ENCODE results near the gene EXT2.

The EXT2 gene

DNA sequence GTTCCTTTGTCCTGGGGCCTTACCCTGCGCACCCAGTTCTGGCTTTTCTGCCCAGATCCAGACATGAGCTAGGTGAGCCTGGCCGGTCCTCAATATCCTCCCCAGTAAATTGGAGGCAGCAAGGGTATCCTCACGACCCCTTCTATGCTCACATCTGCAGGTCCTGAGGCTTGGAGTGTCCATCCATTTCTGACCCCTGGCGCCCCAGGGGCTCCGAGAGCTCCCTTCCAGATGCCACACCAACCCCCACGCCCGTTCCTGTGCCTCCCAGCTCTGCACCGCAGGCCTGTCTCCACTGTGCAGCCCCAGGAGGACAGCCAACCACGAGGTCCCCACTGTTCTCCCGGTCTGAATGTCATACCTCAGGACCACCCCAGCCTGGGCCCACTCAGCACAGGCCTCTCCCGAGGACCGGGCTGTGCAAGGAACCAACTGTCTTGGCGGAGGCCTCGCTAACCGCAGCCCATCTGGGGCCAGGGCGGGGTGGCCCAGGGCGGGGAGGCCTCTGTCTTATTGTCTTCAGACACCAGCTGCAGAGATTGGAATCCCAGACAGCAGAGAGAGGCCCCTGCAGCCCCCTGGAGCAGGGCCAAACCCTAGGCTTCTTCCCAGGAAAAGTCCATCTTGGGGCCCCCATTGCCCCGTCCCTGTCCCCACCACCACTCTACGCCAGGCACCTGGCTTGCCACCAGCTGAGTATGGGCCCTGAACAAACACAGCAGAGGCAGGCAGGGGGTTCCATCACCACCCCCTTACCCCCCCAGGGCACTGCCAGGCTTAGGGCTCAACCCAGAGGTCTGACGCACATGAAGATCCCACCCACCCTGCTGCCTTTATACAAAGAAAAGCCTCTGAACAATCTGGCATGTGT is 175.2 kb downstream of the EXT2 start:
- no peak for DNase-seq

DNA sequence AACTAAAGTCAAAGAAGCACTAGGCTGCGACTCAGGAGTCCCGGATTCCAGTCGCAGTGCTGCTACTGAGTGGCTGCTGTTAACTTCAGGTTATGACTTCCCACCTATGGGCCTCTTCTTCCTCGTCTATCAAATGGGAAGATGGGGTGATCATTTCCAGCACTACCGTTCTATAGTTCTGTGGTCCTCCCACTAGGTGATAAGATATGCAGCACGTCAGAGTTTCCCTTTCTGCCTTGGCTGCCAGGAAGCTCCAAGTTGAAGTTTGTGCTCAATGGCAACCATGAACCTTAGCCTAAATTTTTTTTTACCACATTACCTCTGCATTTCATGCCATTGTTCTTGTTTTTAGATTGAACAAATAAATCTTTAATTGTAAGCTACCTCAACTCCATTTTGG is 175.8 kb downstream of the EXT2 start:
- DNase-seq = no peak

DNA sequence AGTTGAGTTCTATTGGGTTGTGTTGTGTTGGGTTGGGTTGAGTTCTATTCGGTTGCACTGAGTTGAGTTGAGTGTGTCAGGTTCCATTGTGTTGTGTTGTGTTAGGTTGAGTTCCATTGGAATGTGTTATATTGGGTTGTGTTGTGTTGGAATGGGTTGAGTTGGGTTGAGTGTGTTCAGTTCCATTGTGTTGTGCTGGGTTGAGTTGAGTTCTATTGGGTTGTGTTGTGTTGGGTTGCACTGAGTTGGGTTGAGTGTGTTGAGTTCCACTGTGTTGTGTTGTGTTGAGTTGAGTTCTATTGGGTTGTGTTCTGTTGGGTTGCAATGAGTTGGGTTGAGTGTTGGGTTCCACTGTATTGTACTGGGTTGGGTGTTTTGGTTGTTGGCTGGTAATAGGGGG is 178.9 kb downstream of the EXT2 start:
- no peak for DNase-seq

DNA sequence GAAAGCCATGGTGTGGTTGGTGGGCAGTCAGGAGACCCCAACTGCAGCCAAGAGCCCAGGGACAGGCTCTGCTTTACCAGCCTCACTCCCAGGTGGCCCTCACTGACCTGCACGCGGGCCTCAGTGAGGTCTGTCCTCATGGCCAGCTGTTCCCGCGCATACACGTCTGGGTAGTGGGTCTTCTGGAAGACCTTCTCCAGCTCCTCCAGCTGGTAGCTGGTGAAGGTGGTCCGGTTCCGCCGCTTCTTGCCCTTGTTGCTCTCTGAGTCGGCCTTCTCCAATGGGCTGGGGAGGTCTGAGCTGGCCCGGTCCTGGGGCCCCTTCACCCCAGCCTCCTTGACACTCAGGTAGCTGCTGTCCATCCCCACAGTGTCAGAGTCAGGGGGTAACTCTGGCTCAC is 179.8 kb downstream of the EXT2 start:
- DNase-seq = no peak

DNA sequence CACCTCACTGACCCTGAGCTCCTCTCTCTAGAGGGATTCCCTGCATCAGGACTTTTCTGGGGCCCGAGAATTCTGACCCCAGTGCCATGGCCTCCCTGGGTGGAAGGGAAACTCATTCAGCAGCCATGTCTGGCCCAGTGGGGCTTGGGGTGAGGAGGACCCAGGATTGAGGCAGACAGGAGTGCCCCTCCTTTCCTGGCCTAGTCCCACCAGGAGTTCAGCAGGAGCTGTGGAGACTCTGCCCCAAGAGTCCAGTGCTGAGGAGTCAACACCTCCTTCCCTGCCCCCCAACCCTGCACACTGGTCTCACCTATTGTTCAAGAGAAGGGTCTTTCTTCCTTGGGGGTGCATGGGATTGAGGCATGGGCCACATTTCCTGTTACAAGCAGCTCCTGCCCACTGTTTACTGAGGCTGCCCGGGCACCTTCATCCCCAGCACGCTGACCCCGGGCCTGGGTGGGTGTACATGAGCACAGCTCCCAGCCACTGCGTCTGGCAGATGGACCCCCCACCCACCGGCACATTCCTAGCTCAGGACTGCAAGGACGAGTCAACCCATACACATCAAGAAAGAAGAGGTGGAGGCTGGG is 180.6 kb downstream of the EXT2 start:
- no peak for DNase-seq

DNA sequence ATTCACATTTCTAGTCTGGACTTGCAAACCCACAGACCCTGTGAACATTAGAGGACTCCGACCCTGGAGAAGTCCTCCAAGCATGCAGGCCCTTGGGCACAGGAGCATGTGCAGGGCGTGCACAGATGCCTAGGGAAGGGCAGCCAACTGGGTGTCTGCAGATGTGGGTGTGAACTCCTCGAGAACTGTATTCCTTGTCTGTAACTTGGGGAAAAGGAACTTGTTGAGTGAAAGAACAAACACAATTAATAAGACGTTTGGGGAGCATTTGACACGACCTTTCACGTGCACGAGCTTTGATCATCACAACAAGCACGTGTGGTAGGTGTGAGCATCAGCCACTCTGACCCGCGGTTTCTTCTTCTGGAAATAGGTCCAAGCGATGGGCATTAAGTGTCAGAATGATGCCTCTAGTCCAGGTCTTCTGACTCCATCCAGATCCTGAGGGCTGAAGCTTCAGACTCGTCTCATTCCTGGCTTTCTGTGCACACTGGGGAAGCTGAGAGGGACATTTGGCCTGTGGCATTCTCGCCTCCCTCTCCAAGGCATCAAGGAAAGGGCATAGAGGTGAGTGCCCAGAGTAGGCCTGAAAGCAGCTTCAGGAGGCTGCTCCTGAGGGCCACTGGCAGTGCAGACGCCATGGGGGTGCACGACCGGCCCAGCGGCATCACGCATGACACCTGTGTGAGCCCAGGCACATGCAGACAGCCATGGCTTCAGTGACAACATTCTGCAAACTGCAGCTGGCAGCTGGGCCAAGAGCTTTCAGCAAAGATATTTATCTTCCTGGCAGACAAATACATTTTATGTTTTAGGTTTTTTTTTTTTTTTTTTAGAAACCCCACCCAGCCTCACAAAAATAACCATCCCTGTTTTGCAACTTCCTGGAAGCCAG is 182.0 kb downstream of the EXT2 start:
- DNase-seq = no peak

DNA sequence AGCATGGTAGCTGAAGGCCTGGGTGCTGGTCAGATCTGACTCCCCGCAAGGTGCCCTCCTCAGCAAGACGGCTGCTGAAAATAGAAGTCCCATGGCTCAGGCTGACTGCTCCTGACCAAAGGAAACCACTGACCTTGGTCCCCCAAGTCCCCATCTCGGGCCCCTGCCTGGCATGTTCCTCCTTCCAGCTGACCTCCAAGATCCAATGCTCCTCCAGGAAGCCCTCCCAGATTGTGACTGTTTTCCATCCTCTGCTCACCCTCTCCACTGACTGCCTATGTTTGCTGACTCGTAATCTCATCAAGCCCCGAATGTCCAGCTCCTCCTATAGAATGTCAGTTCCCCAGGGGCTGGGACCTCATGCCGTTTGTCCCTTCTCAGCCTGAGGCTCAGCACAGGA is 184.0 kb downstream of the EXT2 start:
- no peak for DNase-seq

DNA sequence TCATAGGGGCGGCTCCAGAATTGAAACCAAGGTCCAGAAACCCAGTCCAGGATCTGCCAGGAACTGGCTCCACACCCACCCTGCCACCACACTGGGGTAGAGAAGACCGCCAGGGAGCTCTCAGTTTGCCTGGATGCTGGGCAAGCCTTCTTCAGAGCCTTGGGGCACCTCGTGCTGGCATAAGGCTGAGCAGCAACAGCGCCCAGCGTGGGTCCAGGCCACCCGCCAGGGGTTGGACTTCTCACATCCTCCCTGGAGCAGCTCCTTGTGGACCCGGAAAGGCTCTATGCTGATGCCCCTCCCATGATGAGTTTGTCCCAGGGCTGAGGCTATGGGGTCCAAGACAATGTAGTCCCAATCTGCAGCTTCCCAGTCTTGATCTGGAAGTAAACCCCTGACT is 184.8 kb downstream of the EXT2 start:
- DNase-seq = no peak

DNA sequence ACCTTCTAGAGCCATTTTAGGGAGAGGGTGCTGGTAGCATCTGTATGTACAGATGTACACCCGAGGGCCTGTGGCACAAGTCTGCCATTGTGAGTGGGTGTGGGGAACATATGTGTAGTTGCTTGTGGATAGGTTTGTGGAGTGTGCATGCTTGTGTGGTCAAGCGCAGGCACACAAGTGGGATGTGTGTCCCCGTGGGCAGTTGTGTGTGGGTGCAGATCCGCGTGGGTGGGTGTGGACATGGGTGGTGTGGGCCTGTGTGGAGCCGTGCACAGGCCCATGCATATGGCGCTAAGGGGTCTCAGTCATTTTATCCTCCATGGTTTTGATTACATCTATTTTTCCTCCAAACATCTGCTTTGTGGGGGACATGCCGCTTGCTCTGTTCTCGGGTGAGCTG is 185.7 kb downstream of the EXT2 start:
- DNase-seq = no peak

DNA sequence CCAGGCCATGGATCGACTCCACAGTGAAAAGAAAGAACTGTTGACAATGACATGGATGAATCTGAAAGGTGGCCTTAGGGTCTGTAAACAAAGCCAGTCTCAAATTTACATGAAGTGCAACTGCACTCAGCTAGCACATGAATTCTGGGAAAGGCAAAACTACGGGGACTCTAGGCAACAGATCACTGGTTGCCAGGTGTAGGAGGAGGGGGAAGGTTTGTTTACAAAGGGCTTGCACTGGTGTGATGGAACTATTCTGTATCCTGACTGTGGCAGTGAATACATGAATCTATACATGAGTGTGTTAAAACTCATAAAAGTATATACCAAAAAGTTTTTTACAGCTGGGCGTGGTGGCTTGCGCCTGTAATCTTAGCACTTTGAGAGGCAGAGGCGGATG is 187.1 kb downstream of the EXT2 start:
- no peak for DNase-seq

DNA sequence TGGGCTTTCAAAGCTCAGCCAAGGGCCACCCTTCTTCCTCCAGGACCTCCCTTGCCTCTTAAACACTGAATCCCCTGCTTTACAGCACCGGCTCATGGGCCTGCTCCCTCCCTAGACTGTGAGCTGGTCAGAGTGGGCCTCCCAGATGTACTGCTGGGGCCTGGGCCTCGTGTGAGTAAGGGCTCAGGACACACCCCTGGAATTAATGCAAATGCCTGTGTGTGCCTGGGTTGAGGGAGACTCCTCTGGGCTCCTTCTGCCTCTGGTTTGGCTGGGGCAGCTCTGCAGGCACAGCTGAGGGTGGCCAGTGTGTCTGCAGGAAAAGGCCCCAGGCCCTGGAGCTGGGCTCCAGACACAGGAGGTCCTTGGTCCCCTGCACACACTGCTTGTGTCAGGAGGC is 190.3 kb downstream of the EXT2 start:
- DNase-seq = no peak

DNA sequence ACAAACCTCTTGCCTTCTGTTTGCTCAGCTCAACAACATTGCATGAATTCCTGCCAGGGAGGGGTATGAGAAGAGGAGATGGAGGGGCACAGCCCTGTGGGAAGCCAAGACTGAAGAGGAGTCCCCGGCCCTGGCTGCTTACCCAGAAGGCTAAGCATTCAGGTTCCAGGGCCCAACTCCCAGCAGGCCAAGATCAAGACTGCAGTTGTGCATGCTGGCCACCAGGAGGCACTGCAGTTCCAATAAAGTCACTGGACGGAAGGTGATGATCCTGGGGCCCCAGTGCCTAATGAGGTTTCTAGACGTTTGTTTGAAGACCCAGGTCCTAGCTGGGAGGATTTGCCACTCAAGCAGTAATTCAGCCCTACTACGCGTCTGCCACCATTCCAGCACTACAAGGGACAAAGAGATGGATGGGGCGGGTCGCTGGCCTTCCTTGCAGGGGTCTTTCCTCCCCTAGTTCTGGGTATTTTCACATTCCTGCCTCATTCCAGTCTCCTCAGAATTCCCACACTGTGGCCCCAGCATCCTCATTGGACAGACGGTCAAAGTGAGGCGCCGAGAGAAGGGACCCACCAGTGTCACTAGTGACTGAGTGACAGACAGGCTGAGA is 190.9 kb downstream of the EXT2 start:
- DNase-seq = peak; percentile 65 to 68

DNA sequence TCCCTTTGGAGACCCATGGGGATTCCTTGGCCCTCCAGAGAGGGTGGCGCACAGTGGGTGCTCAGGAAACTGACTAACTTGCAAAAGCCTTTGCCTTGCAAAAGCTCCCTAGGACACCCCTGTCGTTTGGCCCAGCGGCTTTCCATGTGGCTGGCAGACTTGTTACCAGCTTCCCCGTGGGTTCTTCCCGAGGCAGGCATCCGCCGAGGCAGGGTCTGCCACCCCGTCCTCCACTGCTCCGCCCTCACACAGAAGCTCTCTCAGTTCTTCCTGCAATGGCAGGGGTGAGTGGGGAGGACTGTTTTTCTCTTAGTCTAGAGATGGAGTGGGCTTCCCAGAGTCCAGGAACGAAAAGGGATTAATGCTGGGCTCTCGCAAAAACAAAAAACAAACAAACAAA is 191.4 kb downstream of the EXT2 start:
- no peak for DNase-seq

DNA sequence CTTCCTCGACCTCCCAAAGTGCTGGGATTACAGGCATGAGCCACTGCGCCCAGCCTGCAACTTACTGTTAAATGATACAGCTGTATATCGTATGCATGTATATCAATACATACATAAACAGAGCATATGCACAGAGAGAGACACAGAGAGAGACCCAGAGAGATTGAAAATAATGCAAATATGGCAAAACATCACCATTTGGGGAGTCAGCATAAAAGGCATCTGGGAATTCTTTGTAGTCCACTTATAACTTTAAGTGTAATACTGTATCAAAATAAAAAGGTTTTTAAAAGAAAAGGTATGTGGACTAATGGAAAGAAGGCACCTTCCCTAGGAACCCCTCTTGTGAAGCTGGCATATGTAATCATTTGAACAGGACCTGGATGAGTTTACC is 192.7 kb downstream of the EXT2 start:
- DNase-seq = no peak

DNA sequence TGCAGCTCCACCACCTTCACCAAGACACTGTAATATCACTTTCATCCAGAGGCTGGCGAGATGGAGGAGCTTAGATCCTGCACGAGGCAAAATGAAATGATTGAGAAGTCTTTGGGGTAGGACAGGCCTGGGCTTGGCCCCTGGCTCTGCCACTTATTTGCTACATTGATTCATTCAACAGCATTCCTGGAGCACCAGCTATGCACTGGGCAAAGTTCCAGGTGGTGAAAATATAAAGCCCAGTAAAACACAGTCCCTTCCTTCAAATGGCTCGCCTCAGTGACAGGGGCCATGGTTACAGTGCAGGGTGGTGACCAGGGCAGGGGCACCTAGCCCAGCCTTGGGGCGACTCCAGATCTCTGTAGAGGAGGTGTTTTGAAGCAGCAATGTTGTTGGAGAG is 194.7 kb downstream of the EXT2 start:
- DNase-seq = no peak

All from stimulated activated CD4-positive, alpha-beta T cell treated with anti-CD3 and anti-CD28 coated beads, Interleukin-2, amount 100 ng/mL, for 48 hours (primary cell).